ENCODE measurements around the gene ZNF85. TPM values are rescaled to one million over a fixed set of nuclear protein-coding genes. Genes with fewer than 3 reads are reported as not detected.
"Not testable (repeated sequence)": the region's sequence is repeated elsewhere in the genome, so short reads cannot be mapped to it uniquely, and the experiment has no call there.

Gene ZNF85
- total RNA-seq, 1 donor from 2014 or later = 5.3 TPM

- Mint-ChIP-seq H3K4me3 (ENCODE audit: unreplicated experiment) (no peak overlapping the region), H3K9me3 (ENCODE audit: low read depth) (no peaks in the 10 kb centered on the region), H3K27ac (ENCODE audit: unreplicated experiment) (peak overlapping the region; percentile 45), H3K4me1 (ENCODE audit: low read depth) (peaks cover 30% of the 10 kb centered on the region), H3K36me3 (ENCODE audit: low read depth) (no peaks in the 10 kb centered on the region), H3K27me3 (ENCODE audit: low read depth) (no peaks in the 10 kb centered on the region)
- TF ChIP-seq CTCF (IDR thresholded peaks at IDR 0.05) = no peak
- no peak for DNase-seq (ENCODE audit: low spot score)
Observed at GRCh38 chr19:20928371-20928770, 5.3 kb downstream of the ZNF85 start.

DNA sequence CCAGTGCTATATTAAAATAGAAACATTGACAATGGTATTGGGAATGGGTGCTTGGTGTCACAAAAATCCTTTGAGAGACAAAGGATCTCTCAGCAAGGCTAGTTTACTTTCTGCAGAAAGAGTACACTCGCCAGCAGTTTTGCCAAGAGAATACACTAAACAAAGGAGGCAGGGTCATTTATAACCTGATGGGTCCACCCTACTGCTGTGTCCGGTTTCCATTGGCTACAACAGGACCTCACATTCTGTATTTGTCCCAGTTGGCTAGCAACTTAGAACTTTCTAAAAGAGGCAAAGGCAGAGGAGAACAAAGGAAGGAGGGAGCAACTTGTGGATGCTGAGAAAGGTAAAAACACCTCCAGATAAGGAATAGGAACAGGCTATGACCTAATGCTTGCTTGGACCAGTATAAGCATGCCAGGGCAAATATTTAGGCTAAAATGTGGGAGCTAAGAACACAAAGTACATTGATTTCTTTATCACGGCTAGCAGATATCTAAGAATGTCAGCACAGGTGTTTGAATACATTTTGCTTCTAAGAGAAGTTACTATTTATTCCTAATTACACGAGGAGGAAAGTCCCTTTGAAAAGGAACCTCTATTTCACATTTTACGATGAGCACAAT is 13.4 kb downstream of the ZNF85 start:
- H3K36me3 Mint-ChIP-seq (ENCODE audit: low read depth); H3K27ac Mint-ChIP-seq (ENCODE audit: unreplicated experiment); H3K27me3 Mint-ChIP-seq (ENCODE audit: low read depth): not testable (repeated sequence)

DNA sequence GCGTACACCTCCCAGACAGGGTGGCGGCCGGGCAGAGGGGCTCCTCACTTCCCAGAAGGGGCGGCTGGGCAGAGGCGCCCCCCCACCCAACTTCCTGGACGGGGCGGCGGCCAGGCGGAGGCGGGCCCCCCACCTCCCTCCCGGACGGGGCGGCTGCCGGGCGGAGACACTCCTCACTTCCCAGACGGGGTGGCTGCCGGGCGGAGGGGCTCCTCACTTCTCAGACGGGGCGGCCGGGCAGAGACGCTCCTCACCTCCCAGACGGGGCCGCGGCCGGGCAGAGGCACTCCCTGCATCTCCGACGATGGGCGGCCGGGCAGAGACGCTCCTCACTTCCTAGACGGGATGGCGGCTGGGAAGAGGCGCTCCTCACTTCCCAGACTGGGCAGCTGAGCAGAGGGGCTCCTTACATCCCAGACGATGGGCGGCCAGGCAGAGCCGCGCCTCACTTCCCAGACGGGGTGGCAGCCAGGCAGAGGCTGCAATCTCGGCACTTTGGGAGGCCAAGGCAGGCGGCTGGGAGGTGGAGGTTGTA is 29.6 kb downstream of the ZNF85 start:
- peaks cover 23% of the 10 kb centered on the region for H3K9me3 Mint-ChIP-seq (ENCODE audit: low read depth)
- not testable (repeated sequence) for DNase-seq (ENCODE audit: low spot score); H3K27me3 Mint-ChIP-seq (ENCODE audit: low read depth)

More for the DNA sequence above, 13.4 kb downstream of the ZNF85 start:
- DNase-seq (ENCODE audit: low spot score); H3K4me3 Mint-ChIP-seq (ENCODE audit: unreplicated experiment); H3K9me3 Mint-ChIP-seq (ENCODE audit: low read depth); H3K4me1 Mint-ChIP-seq (ENCODE audit: low read depth): not testable (repeated sequence)

DNA sequence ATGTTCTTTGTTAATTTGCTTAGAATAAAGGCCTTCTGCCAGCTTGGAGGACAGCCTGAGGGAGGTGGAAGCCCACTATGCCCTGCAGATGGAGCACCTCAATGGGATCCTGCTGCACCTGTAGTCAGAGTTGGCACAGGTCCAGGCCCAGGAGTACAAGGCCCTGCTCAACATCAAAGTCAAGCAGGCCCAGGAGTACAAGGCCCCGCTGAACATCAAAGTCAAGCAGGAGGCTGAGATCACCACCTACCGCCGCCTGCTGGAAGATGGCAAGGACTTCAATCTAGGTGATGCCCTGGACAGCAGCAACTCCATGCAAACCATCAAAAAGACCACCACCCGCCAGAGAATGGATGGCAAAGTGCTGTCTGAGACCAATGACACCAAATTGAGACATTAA is 41.7 kb downstream of the ZNF85 start:
- no peak for DNase-seq (ENCODE audit: low spot score)
- Mint-ChIP-seq H3K36me3 (ENCODE audit: low read depth) (no peaks in the 10 kb centered on the region), H3K9me3 (ENCODE audit: low read depth) (peaks cover 32% of the 10 kb centered on the region), H3K27ac (ENCODE audit: unreplicated experiment) (no peak overlapping the region), H3K27me3 (ENCODE audit: low read depth) (no peaks in the 10 kb centered on the region), H3K4me3 (ENCODE audit: unreplicated experiment) (no peak overlapping the region), H3K4me1 (ENCODE audit: low read depth) (no peaks in the 10 kb centered on the region)
- TF ChIP-seq CTCF (IDR thresholded peaks at IDR 0.05) = no peak

More for the DNA sequence above, 29.6 kb downstream of the ZNF85 start:
- not testable (repeated sequence) for H3K4me1 Mint-ChIP-seq (ENCODE audit: low read depth); H3K27ac Mint-ChIP-seq (ENCODE audit: unreplicated experiment); H3K4me3 Mint-ChIP-seq (ENCODE audit: unreplicated experiment)
- H3K36me3 Mint-ChIP-seq (ENCODE audit: low read depth) = peaks cover 24% of the 10 kb centered on the region

DNA sequence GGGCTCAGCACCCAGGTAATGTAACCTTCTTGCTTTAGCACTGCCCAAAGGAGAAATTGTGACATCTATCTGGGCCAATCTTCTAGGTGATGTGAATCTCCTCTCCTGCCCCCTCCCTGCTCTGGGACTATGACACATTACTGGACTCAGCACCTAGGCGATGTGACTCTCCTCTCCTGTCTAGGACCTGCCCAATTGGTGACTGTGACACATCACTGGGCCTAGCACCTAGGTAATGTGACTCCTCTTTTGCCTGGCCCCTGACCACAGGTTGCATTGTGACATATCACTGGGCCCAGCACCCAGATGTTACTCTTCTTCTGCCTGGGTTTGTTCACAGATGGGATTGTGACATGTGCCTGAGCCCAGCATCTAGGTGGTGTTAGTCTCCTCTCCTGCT is 45.0 kb downstream of the ZNF85 start:
- Mint-ChIP-seq H3K27ac (ENCODE audit: unreplicated experiment) (no peak overlapping the region), H3K9me3 (ENCODE audit: low read depth) (peaks cover 19% of the 10 kb centered on the region), H3K27me3 (ENCODE audit: low read depth) (no peaks in the 10 kb centered on the region), H3K4me1 (ENCODE audit: low read depth) (no peaks in the 10 kb centered on the region), H3K4me3 (ENCODE audit: unreplicated experiment) (no peak overlapping the region), H3K36me3 (ENCODE audit: low read depth) (no peaks in the 10 kb centered on the region)
- no peak for TF ChIP-seq CTCF (IDR thresholded peaks at IDR 0.05)
- DNase-seq (ENCODE audit: low spot score) = no peak

DNA sequence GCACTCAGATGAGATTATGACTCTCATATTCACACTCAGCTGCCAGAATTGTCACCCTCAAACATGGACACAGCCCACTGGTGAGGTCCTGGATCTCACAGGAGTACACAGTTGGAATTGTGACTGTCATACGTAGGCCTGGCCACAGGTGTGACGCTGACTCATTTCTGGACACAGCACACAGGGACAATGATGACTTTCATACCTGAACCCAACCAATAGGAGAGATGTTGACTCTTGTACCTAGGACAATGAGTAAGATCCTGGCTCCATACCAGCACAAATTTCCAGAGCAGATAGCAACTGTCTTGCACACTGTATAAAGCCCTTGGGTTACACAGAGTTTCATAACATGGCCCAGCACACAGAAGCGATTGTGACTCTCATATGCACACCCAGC is 46.4 kb downstream of the ZNF85 start:
- Mint-ChIP-seq H3K36me3 (ENCODE audit: low read depth) (no peaks in the 10 kb centered on the region), H3K4me3 (ENCODE audit: unreplicated experiment) (no peak overlapping the region), H3K4me1 (ENCODE audit: low read depth) (no peaks in the 10 kb centered on the region), H3K27me3 (ENCODE audit: low read depth) (no peaks in the 10 kb centered on the region), H3K9me3 (ENCODE audit: low read depth) (peaks cover 16% of the 10 kb centered on the region), H3K27ac (ENCODE audit: unreplicated experiment) (no peak overlapping the region)
- no peak for TF ChIP-seq CTCF (IDR thresholded peaks at IDR 0.05)
- no peak for DNase-seq (ENCODE audit: low spot score)

Data from chondrocyte (in vitro differentiated cells).